ENCODE data around the gene MMP3.

- no peak for TF ChIP-seq CTCF (IDR thresholded peaks at IDR 0.05; ENCODE audit: low read depth, low read length, missing input control)
- TF ChIP-seq FOXA1 (IDR thresholded peaks at IDR 0.05), result no peak
Measured at GRCh38 chr11:102824556-102824955, 18.9 kb downstream of the MMP3 start.

Data from liver (tissue), 2 donors.